GM18873 (cell line): Measurements from ENCODE around the gene CNTN1.

ENCODE experiments used
- ATAC-seq: cut with Tn5 transposase; IDR thresholded peaks from one replicate; pipeline ENCODE4 v1.9.1; 2021; ENCODE audit warnings: mild to moderate bottlenecking, moderate library complexity, moderate number of reproducible peaks; ENCODE audit not compliant: unreplicated experiment, low FRiP score

Gene CNTN1

GRCh38 chr12:40768125-40768864 is 76.1 kb downstream of the CNTN1 start:
- no peak for ATAC-seq

- no peak for ATAC-seq
Measured at GRCh38 chr12:40769846-40770245, 77.6 kb downstream of the CNTN1 start.

GRCh38 chr12:40770781-40771180 is 78.5 kb downstream of the CNTN1 start:
- ATAC-seq, result no peak

GRCh38 chr12:40775661-40776060 is 83.4 kb downstream of the CNTN1 start:
- ATAC-seq, result no peak

- ATAC-seq, result no peak
Measured at GRCh38 chr12:40784102-40784501, 91.9 kb downstream of the CNTN1 start.

- ATAC-seq, result no peak
Measured at GRCh38 chr12:40788276-40788675, 96.0 kb downstream of the CNTN1 start.

- ATAC-seq, result no peak
Measured at GRCh38 chr12:40792792-40793386, 100.7 kb downstream of the CNTN1 start.

GRCh38 chr12:40793471-40793870 is 101.2 kb downstream of the CNTN1 start:
- no peak for ATAC-seq

GRCh38 chr12:40794087-40794486 is 101.8 kb downstream of the CNTN1 start:
- ATAC-seq, result no peak

- no peak for ATAC-seq
Measured at GRCh38 chr12:40801082-40801481, 108.8 kb downstream of the CNTN1 start.

- no peak for ATAC-seq
Measured at GRCh38 chr12:40801861-40802260, 109.6 kb downstream of the CNTN1 start.

- ATAC-seq, result no peak
Measured at GRCh38 chr12:40802656-40803055, 110.4 kb downstream of the CNTN1 start.

- no peak for ATAC-seq
Measured at GRCh38 chr12:40819436-40820108, 127.3 kb downstream of the CNTN1 start.

GRCh38 chr12:40820794-40821484 is 128.7 kb downstream of the CNTN1 start:
- ATAC-seq, result no peak

GRCh38 chr12:40825156-40825555 is 132.9 kb downstream of the CNTN1 start:
- ATAC-seq, result no peak

GRCh38 chr12:40827683-40828592 is 135.7 kb downstream of the CNTN1 start:
- ATAC-seq, result no peak

- no peak for ATAC-seq
Measured at GRCh38 chr12:40828593-40828990, 136.4 kb downstream of the CNTN1 start.

GRCh38 chr12:40829738-40830144 is 137.5 kb downstream of the CNTN1 start:
- ATAC-seq, result no peak

GRCh38 chr12:40831916-40832315 is 139.7 kb downstream of the CNTN1 start:
- ATAC-seq, result no peak

GRCh38 chr12:40832668-40833067 is 140.4 kb downstream of the CNTN1 start:
- no peak for ATAC-seq
